ENCODE data around the gene FLT4. TPM values are rescaled to one million over a fixed set of nuclear protein-coding genes. Genes with fewer than 3 reads are reported as not detected.

The FLT4 gene
- polyA plus RNA-seq, 1 donor (not counting 4 experiments of a cell fraction or from before 2014, with no cell fraction given) = not detected

GRCh38 chr5:180628211-180628610, 21.2 kb downstream of the FLT4 start:
- no peak for TF ChIP-seq EZH2 (IDR thresholded peaks at IDR 0.05; ENCODE audit: low read length)
- no peak for TF ChIP-seq CTCF (optimal IDR thresholded peaks at IDR 0.05 in 1 of 3, IDR thresholded peaks at IDR 0.05 in 1 of 3, conservative IDR thresholded peaks at IDR 0.05 in 1 of 3; ENCODE audit: extremely low read depth in 1 of 3, insufficient read depth in 2 of 3, low read length in 3 of 3)
- Histone ChIP-seq H3K27me3 (ENCODE audit: control insufficient read depth, extremely low read depth, insufficient read depth, low read length) (no peaks in the 10 kb centered on the region), H3K4me3 (ENCODE audit: control insufficient read depth in 2 of 3, extremely low read depth in 1 of 3, insufficient read depth in 2 of 3, low read depth in 1 of 3, low read length in 3 of 3) (no peak overlapping the region), H4K20me1 (ENCODE audit: control insufficient read depth, extremely low read depth, insufficient read depth, low read length) (no peaks in the 10 kb centered on the region), H3K27ac (ENCODE audit: control insufficient read depth, insufficient read depth, low read length) (no peak overlapping the region), H3K4me2 (ENCODE audit: control insufficient read depth, extremely low read depth, insufficient read depth, low read depth, low read length) (no peak overlapping the region), H3K36me3 (ENCODE audit: control insufficient read depth in 2 of 2, extremely low read depth in 1 of 2, insufficient read depth in 2 of 2, low read length in 2 of 2) (no peaks in the 10 kb centered on the region), H3K4me1 (ENCODE audit: control insufficient read depth, extremely low read depth, insufficient read depth, low read length) (no peaks in the 10 kb centered on the region), H3K79me2 (ENCODE audit: control insufficient read depth, insufficient read depth, low read length) (no peaks in the 10 kb centered on the region), H3K9me3 (ENCODE audit: control insufficient read depth, low read depth, low read length) (no peaks in the 10 kb centered on the region), H2AFZ (ENCODE audit: control insufficient read depth, low read length) (no peak overlapping the region), H3K9me1 (ENCODE audit: control insufficient read depth, extremely low read depth, insufficient read depth, low read length) (no peaks in the 10 kb centered on the region), H3K9ac (ENCODE audit: control insufficient read depth, extremely low read depth, insufficient read depth, low read length) (no peak overlapping the region)
- DNase-seq (ENCODE audit: low read depth, low spot score) (no peak), FAIRE-seq (no peak)
- dilution Hi-C loops (cut with MboI; ENCODE audit: extremely low pct_ligation_motif_present, low sequenced_read_pairs) = no loop called here

GRCh38 chr5:180627386-180628120, 21.8 kb downstream of the FLT4 start:
- Histone ChIP-seq H3K27ac (ENCODE audit: control insufficient read depth, insufficient read depth, low read length) (no peak overlapping the region), H3K4me1 (ENCODE audit: control insufficient read depth, extremely low read depth, insufficient read depth, low read length) (no peaks in the 10 kb centered on the region), H3K36me3 (ENCODE audit: control insufficient read depth in 2 of 2, extremely low read depth in 1 of 2, insufficient read depth in 2 of 2, low read length in 2 of 2) (no peaks in the 10 kb centered on the region), H3K4me3 (ENCODE audit: control insufficient read depth in 2 of 3, extremely low read depth in 1 of 3, insufficient read depth in 2 of 3, low read depth in 1 of 3, low read length in 3 of 3) (no peak overlapping the region), H3K4me2 (ENCODE audit: control insufficient read depth, extremely low read depth, insufficient read depth, low read depth, low read length) (no peak overlapping the region), H3K9me3 (ENCODE audit: control insufficient read depth, low read depth, low read length) (no peaks in the 10 kb centered on the region), H4K20me1 (ENCODE audit: control insufficient read depth, extremely low read depth, insufficient read depth, low read length) (no peaks in the 10 kb centered on the region), H3K27me3 (ENCODE audit: control insufficient read depth, extremely low read depth, insufficient read depth, low read length) (no peaks in the 10 kb centered on the region), H3K9me1 (ENCODE audit: control insufficient read depth, extremely low read depth, insufficient read depth, low read length) (no peaks in the 10 kb centered on the region), H3K9ac (ENCODE audit: control insufficient read depth, extremely low read depth, insufficient read depth, low read length) (no peak overlapping the region), H3K79me2 (ENCODE audit: control insufficient read depth, insufficient read depth, low read length) (no peaks in the 10 kb centered on the region), H2AFZ (ENCODE audit: control insufficient read depth, low read length) (no peak overlapping the region)
- DNase-seq (ENCODE audit: low read depth, low spot score) = no peak
- TF ChIP-seq CTCF (optimal IDR thresholded peaks at IDR 0.05 in 1 of 3, IDR thresholded peaks at IDR 0.05 in 1 of 3, conservative IDR thresholded peaks at IDR 0.05 in 1 of 3; ENCODE audit: extremely low read depth in 1 of 3, insufficient read depth in 2 of 3, low read length in 3 of 3) (no peak), EZH2 (IDR thresholded peaks at IDR 0.05; ENCODE audit: low read length) (no peak)
- dilution Hi-C loops (cut with MboI; ENCODE audit: extremely low pct_ligation_motif_present, low sequenced_read_pairs) = no loop called here
- no peak for FAIRE-seq
